Uterus (tissue), 4 donors: ENCODE results near the gene ZCCHC7. TPM values are rescaled to one million over a fixed set of nuclear protein-coding genes. Genes with fewer than 3 reads are reported as not detected.
"Not testable (repeated sequence)": the region's sequence is repeated elsewhere in the genome, so short reads cannot be mapped to it uniquely, and the experiment has no call there.

Experiments used
- DNase-seq, 2 donors: peaks; one replicate each; pipeline ENCODE4 v3.0.0-alpha.2; 2019 to 2020
- H3K27ac ChIP-seq, 2 donors: fragments of 200-600 bp; sonication (generic); 1 replicate in 1 of 2; 2 replicates in 1 of 2; pipeline ENCODE4 v1.5.1; 2016 to 2018
- H3K27me3 ChIP-seq, 2 donors: fragments of 200-600 bp; sonication (generic); one replicate each; pipeline ENCODE4 v1.5.1; 2018 to 2019; ENCODE audit warnings: control low read depth in 1 of 2
- H3K36me3 ChIP-seq, 2 donors: fragments of 200-600 bp; sonication (generic); one replicate each; pipeline ENCODE4 v1.5.1; 2019; ENCODE audit warnings: control low read depth in 1 of 2
- H3K4me1 ChIP-seq, 2 donors: fragments of 200-600 bp; sonication (generic); one replicate each; pipeline ENCODE4 v1.5.1; 2018 to 2019; ENCODE audit warnings: control low read depth in 1 of 2
- H3K4me3 ChIP-seq, 2 donors: fragments of 200-600 bp; sonication (generic); 1 replicate in 1 of 2; 2 replicates in 1 of 2; pipeline ENCODE4 v1.5.1; 2018 to 2019; ENCODE audit warnings: mild to moderate bottlenecking in 1 of 2
- H3K9me3 ChIP-seq, 2 donors: fragments of 200-600 bp; sonication (generic); one replicate each; pipeline ENCODE4 v1.5.1; 2019; ENCODE audit warnings: control low read depth in 1 of 2
- CTCF ChIP-seq, 4 experiments: fragments of 200-600 bp in 2 of 4; fragments of 450-650 bp in 2 of 4; sonication (generic) in 2 of 4; IDR thresholded peaks; one replicate each; pipeline ENCODE4 v1.5.1; 2016 to 2019; ENCODE audit warnings: antibody characterized with exemption in 4 of 4, mild to moderate bottlenecking in 2 of 4, moderate library complexity in 1 of 4
- POLR2A ChIP-seq, 2 donors: fragments of 450-650 bp; IDR thresholded peaks; one replicate each; pipeline ENCODE4 v1.6.1; 2016; ENCODE audit warnings: antibody characterized with exemption in 2 of 2, mild to moderate bottlenecking in 1 of 2, moderate library complexity in 1 of 2
- intact Hi-C: fragments of 100-400 bp; cut with DNase I; formaldehyde crosslinking; loops from one replicate; pipeline ENCODE4 v1.15.1; 2023; ENCODE audit warnings: low total_unique reads
- total RNA-seq, 4 donors: library from RNA; depleted of rRNA in 3 of 4; stranded (reverse); fragments of >200 nt in 3 of 4; gene quantifications; one replicate each; pipeline versions ENCODE4 v1.1.0 to v1.2.4, GENCODE V29; 2014 to 2023
- donor health status: DM: yes; HTN: yes; CAD: no.

The ZCCHC7 gene
- total RNA-seq, 4 donors from 2014 or later: 15.6 to 37.4 (median 30.2) TPM

- intact Hi-C loops: no loop called here
Measured at GRCh38 chr9:37180138-37180537, 59.8 kb downstream of the ZCCHC7 start.

DNA sequence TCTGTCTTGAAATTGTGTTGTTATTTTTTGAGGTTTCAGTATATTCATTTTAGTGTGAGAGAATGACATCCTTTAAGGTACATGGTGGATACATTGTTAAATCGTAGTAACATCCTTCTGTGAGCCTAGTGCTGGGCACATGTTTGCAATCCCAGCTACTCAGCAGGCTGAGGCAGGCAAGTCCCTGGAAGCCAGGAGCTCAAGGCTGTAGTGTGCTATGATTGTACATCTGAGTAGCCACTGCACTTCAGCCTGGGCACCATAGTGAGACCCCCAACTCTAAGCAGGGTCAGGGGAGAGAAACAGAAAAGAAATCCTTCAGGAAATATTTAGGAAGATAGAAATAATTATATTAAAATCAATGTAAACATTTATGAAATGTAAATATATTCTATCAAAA lies 62.3 kb downstream of the ZCCHC7 start:
- no peak for DNase-seq
- intact Hi-C loops: no loop called here
- Histone ChIP-seq H3K27me3 (no peaks in the 10 kb centered on the region), H3K36me3 (no peaks in the 10 kb centered on the region), H3K4me3 (no peak overlapping the region), H3K27ac (no peak overlapping the region), H3K4me1 (peaks cover 0 to 3% of the 10 kb centered on the region in 2 donors), H3K9me3 (no peaks in the 10 kb centered on the region)
- TF ChIP-seq CTCF (IDR thresholded peaks at IDR 0.05) (no peak), POLR2A (IDR thresholded peaks at IDR 0.05) (no peak)

More at GRCh38 chr9:37180138-37180537, 59.8 kb downstream of the ZCCHC7 start:
- TF ChIP-seq POLR2A (IDR thresholded peaks at IDR 0.05) (no peak), CTCF (IDR thresholded peaks at IDR 0.05) (no peak)
- no peak overlapping the region for H3K4me3 ChIP-seq
- H3K9me3 ChIP-seq: no peaks in the 10 kb centered on the region
- no peak for DNase-seq
- no peaks in the 10 kb centered on the region for H3K36me3 ChIP-seq
- H3K27ac ChIP-seq: no peak overlapping the region
- H3K27me3 ChIP-seq: no peaks in the 10 kb centered on the region
- H3K4me1 ChIP-seq: no peaks in the 10 kb centered on the region

DNA sequence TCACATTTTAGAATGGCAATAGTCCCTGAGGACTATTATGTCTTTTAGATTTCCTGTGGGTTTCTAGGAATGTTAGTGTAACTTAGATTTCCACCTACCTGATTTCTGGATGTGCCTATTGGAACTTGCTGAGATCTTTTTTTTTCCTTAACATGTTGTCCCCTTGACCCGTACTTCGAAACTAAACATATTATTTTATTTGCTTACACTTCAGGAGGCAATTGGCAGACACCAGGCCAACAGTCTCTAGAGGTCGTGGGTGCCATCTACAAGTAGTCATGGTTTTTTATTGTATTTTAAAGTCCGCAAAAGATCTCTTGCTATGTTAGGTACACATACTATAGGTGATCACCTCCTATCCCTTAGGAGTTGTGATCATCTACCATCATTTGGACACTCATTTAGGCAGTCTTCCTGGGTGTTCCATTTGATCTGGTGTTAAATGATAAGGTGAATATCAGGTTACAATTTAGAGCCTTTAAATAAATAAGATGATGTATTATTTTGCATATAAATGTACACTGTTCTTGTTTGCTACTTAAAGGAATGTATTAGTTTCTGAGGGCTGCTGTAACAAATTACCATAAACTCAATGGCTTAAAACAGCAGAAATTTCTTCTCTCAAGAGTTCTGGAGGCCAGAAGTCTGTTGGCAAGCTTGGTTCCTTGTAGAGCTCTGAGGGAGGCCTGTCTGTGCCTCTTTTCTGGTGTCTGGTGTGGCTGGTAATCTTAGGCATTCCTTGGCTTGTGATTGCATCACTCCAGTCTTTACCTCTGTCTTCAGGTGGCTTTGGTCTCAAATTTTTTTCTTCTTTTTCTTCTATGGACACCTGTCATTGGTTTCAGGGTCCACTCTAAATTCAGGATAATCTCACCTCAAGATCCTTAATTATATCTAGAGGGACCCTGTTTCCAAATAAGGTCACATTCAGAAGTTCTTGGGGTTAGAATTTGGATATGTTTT lies 64.8 kb downstream of the ZCCHC7 start:
- Histone ChIP-seq H3K27ac (no peak overlapping the region), H3K36me3 (no peaks in the 10 kb centered on the region), H3K9me3 (no peaks in the 10 kb centered on the region), H3K4me1 (peaks cover 0 to 3% of the 10 kb centered on the region in 2 donors), H3K4me3 (no peak overlapping the region), H3K27me3 (no peaks in the 10 kb centered on the region)
- no peak for DNase-seq
- TF ChIP-seq CTCF (IDR thresholded peaks at IDR 0.05) (no peak), POLR2A (IDR thresholded peaks at IDR 0.05) (no peak)
- intact Hi-C loops: no loop called here

DNA sequence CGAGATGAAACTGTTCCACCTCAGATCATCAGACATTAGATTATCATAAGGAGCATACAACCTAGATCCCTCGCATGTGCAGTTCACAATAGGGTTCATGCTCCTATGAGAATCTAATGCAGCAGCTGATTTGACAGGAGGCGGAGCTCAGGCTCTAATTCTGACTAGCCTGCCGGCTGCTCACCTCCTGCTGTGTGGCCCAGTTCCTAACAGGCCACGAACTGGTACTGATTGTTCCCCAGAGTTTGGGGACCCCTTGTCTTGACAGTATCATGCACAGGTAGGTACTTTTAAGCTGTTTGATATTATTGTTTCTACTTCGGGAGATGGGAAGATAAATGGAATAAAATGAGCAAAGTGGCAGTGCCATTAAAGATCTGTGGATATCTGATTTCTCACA lies 66.9 kb downstream of the ZCCHC7 start:
- Histone ChIP-seq H3K27me3 (no peaks in the 10 kb centered on the region), H3K4me1 (peaks cover 0 to 3% of the 10 kb centered on the region in 2 donors), H3K9me3 (no peaks in the 10 kb centered on the region), H3K27ac (no peak overlapping the region), H3K36me3 (no peaks in the 10 kb centered on the region), H3K4me3 (no peak overlapping the region)
- TF ChIP-seq CTCF (IDR thresholded peaks at IDR 0.05) (no peak), POLR2A (IDR thresholded peaks at IDR 0.05) (no peak)
- intact Hi-C loops: no loop called here
- DNase-seq: no peak

- H3K36me3 ChIP-seq: no peaks in the 10 kb centered on the region
- H3K27ac ChIP-seq: no peak overlapping the region
- intact Hi-C loops: no loop called here
- H3K4me1 ChIP-seq: peaks cover 0 to 3% of the 10 kb centered on the region in 2 donors
- H3K9me3 ChIP-seq: no peaks in the 10 kb centered on the region
- no peak overlapping the region for H3K4me3 ChIP-seq
- no peaks in the 10 kb centered on the region for H3K27me3 ChIP-seq
- DNase-seq: no peak
- TF ChIP-seq CTCF (IDR thresholded peaks at IDR 0.05) (no peak), POLR2A (IDR thresholded peaks at IDR 0.05) (no peak)
Measured at GRCh38 chr9:37187713-37188439, 67.5 kb downstream of the ZCCHC7 start.

DNA sequence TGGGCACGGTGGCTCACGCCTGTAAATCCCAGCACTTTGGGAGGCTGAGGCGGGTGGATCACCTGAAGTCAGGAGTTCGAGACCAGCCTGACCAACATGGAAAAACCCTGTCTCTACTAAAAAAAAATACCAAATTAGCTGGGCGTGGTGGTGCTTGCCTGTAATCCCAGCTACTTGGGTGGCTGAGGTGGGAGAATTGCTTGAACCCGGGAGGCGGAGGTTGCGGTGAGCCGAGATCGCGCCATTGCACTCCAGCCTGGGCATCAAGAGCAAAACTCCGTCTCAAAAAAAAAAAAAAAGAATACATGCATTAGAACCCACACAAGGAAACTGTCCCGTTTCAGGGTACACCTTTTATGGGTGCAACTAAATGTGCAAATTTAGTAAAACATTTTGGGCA lies 70.4 kb downstream of the ZCCHC7 start:
- not testable (repeated sequence) for H3K4me1 ChIP-seq

More for the DNA sequence above, 70.4 kb downstream of the ZCCHC7 start:
- intact Hi-C loops, H3K9me3 ChIP-seq, H3K27ac ChIP-seq, H3K36me3 ChIP-seq, DNase-seq, H3K27me3 ChIP-seq, H3K4me3 ChIP-seq: not testable (repeated sequence)
